NCI-H2196 (cell line): ENCODE data around the gene GOLGA6L4.
"Not testable (repeated sequence)": the region's sequence is repeated elsewhere in the genome, so short reads cannot be mapped to it uniquely, and the experiment has no call there.

Experiments used
- DNase-seq: peaks from one replicate; lab custom pipeline; 2025; ENCODE audit not compliant: unreplicated experiment; lab: John Stamatoyannopoulos, UW

Gene GOLGA6L4

DNA sequence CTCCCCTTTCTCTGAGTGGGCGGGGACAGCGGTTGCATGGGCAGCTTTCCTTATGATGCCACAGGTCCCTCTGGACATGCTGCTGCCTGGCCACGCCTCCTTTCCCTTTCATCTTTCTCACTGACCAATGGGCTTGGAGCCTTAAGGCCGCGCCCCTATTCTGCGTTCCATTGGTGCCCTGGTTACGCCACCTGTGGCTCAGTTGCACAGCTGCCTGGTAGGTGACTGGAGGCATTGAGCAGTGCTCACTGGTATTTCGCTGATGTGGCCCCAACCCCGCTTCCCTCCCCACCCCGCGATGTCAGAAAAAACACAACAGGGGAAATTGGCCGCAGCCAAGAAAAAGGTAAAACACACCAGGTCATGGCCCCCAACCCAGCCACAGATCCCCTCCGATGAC lies at the start of gene GOLGA6L4:
Gene GOLGA6L4, plus strand, starts transcription at position 201 of the 400 bp plus-strand sequence. Its CDS starts 62 bp downstream, at position 263.
- DNase-seq: not testable (repeated sequence)

GRCh38 chr15:84192982-84193381 lies 42.6 kb upstream of the GOLGA6L4 start:
- not testable (repeated sequence) for DNase-seq

DNA sequence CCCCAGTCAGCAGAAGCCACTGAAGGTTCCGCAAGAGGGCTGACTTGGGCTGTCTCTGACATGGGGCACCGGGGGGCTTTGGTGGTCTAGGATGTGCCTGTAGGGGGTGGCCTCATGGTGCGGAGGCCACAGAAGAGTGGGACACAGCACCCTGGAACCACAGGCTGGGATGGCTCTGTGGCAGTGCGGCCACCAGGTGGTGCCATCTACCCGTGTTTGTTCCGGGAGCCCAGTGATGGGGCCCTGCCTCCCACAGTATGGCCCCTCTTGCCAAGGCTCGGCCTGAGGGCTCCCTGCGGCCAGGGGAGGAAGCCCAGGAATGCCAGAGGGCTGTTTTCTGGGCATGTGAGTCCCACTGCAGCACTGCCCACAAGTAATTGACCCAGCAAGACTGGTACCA lies 40.0 kb upstream of the GOLGA6L4 start:
- DNase-seq: not testable (repeated sequence)

GRCh38 chr15:84196530-84197188 lies 38.9 kb upstream of the GOLGA6L4 start:
- DNase-seq: not testable (repeated sequence)

GRCh38 chr15:84199865-84200264 lies 35.7 kb upstream of the GOLGA6L4 start:
- DNase-seq: not testable (repeated sequence)

GRCh38 chr15:84246441-84246840 lies 10.9 kb downstream of the GOLGA6L4 start:
- DNase-seq: not testable (repeated sequence)
